Kidney epithelial cell (primary cell): Measurements from ENCODE around the gene PAPOLG. TPM values are rescaled to one million over a fixed set of nuclear protein-coding genes. Genes with fewer than 3 reads are reported as not detected.

Experiments used
- DNase-seq: peaks from one replicate; pipeline ENCODE4 v3.0.0-alpha.2; 2010; ENCODE audit warnings: low read depth
- H3K27me3 ChIP-seq: 2 replicates; pipeline ENCODE4 v1.6.0; 2011; ENCODE audit warnings: low read length; ENCODE audit not compliant: control insufficient read depth, insufficient read depth
- H3K36me3 ChIP-seq: 2 replicates; pipeline ENCODE4 v1.5.1; 2011; ENCODE audit warnings: low read length; ENCODE audit not compliant: control insufficient read depth, insufficient read depth
- H3K4me3 ChIP-seq: 2 replicates; pipeline ENCODE4 v1.5.1; 2011; ENCODE audit warnings: low read depth, mild to moderate bottlenecking, control low read depth, low read length
- total RNA-seq: library from RNA; depleted of rRNA; stranded (reverse); fragments of >200 nt; gene quantifications from 2 replicates; pipeline ENCODE4 v1.2.3, GENCODE V29; 2015
- TF ChIP-seq, protein P1 (sequence below): IDR thresholded peaks from 2 replicates; pipeline ENCODE4 v1.5.1; 2011; ENCODE audit warnings: mild to moderate bottlenecking, moderate library complexity, low read length, control low read depth, inconsistent platforms; ENCODE audit not compliant: insufficient read depth, poor library complexity, severe bottlenecking

The PAPOLG gene
- total RNA-seq, 1 donor from 2014 or later = 16.0 TPM

DNA sequence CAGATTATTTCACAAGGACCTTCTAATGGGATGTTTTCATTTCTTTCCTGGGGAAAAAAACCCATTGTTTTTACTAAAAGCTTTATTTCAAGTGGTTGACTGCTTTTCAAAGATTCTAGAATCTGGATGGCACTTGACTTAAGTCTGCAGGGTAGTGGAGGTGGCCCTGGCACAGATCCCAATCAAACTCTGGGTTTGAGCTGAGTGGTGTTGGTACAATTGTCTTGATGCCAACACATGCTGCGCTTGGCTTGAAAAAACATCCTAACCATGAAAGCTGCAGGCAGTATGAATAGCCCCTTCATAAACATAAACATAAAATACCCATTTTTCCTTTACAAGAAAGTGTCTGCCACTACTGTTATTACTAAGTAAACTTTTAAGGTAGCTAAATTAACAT, 3.6 kb downstream of the PAPOLG start:
- Histone ChIP-seq H3K36me3 (peaks cover 2% of the 10 kb centered on the region), H3K4me3 (no peak overlapping the region), H3K27me3 (no peaks in the 10 kb centered on the region)
- TF ChIP-seq, protein P1, sequence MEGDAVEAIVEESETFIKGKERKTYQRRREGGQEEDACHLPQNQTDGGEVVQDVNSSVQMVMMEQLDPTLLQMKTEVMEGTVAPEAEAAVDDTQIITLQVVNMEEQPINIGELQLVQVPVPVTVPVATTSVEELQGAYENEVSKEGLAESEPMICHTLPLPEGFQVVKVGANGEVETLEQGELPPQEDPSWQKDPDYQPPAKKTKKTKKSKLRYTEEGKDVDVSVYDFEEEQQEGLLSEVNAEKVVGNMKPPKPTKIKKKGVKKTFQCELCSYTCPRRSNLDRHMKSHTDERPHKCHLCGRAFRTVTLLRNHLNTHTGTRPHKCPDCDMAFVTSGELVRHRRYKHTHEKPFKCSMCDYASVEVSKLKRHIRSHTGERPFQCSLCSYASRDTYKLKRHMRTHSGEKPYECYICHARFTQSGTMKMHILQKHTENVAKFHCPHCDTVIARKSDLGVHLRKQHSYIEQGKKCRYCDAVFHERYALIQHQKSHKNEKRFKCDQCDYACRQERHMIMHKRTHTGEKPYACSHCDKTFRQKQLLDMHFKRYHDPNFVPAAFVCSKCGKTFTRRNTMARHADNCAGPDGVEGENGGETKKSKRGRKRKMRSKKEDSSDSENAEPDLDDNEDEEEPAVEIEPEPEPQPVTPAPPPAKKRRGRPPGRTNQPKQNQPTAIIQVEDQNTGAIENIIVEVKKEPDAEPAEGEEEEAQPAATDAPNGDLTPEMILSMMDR = no peak
- no peak for DNase-seq

DNA sequence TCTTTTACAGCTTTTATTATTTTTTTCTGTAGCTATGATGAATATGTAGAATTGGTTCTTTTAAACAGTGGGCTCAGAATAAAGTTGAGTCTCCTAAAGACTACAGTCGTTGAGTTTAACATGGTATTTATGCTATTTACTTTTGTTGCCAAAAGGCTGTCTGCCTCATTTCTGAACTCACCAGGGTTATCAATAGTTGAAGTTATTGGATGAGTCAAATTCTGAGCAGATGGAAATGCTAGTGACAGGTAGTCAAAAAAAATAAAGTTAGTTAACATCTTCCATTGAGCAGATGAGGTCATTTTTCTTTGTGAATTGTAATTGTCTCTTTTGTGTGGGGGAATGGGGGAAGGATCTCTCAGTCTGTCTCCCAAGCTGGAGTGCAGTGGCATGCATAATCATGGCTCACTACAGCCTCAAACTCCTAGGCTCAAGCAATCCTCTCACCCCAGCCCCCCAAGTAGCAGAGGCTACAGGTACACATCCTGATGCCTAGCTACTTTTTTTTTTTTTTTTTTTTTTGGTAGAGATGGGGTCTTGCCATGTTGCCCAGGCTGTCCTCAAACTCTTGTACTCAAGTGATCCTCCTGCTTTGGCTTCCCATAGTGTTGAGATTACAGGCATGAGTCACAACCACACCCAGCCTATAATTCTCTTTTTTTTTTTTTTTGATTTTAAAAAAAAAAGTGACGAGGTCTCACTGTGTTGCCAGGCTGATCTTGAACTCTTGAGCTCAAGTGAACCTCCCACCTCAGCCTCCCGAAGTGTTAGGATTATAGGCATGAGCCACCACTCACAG, 8.9 kb downstream of the PAPOLG start:
- DNase-seq = no peak
- peaks cover 2% of the 10 kb centered on the region for H3K36me3 ChIP-seq
- no peak overlapping the region for H3K4me3 ChIP-seq
- TF ChIP-seq, protein P1 = no peak
- no peaks in the 10 kb centered on the region for H3K27me3 ChIP-seq

DNA sequence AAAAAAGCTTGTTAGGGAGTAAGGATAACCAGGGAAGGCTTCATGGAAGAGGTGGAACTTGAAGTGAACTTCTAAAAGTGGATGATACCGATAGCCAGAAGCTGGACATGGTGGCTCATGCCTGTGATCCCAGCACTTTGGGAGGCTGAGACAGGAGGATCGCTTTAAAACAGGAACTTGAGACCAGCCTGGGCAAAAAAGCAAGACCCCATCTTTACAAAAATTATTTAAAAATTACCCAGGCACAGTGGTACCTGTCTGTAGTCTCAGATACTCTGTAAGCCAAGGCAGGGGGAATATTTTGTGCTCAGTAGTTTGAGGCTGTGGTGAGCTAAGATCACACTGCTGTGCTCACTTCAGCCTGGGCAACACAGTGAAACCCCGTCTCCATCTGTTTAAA, 10.2 kb downstream of the PAPOLG start:
- Histone ChIP-seq H3K27me3 (no peaks in the 10 kb centered on the region), H3K36me3 (no peaks in the 10 kb centered on the region), H3K4me3 (no peak overlapping the region)
- TF ChIP-seq, protein P1 = no peak
- DNase-seq = no peak

DNA sequence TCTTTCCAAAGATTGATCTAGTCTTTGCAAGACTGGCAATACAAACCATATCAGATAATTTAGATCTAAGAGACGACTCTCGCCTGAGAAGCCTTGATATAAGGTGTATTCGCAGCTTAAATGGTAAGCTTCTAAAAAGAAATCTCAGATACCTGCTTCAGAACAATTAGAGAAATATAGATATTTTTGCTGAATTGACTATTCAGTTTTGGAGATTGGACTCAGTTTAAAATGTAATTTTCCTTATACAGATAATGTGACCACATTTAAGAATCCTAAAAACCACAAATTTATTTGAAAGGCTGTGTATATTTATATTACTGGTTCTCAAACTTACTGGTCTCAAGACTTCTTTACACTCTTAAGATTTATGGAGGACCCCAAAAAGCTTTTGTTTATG, 15.4 kb downstream of the PAPOLG start:
- no peak overlapping the region for H3K4me3 ChIP-seq
- TF ChIP-seq, protein P1 = no peak
- H3K36me3 ChIP-seq = no peaks in the 10 kb centered on the region
- no peak for DNase-seq
- H3K27me3 ChIP-seq = no peaks in the 10 kb centered on the region

DNA sequence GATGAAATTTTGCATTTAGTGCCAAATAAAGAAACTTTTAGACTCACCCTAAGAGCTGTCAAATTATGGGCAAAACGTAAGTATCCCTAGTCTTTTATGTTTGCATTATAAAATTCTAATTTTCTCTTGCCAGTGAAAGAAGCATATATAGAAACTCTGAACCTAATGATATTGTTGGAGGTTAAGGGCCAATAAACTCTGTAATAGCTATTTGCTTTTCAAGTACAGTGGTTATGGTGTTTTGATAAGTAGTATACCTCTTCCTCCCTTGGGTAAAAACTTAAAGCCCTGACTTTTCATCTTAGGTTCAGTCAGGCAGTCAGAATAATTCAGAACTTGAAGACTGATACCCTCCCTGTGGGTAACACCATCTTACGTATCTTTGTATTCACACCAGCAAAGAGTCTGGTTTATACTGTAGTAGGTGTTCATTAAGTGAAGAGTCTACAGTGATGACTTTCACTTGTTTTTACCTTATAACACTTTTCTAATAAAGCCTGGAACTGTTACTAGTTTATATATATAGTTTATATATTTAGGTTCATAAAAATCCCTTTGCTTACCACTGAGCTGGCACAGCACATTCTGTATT, 19.1 kb downstream of the PAPOLG start:
- Histone ChIP-seq H3K4me3 (no peak overlapping the region), H3K36me3 (no peaks in the 10 kb centered on the region), H3K27me3 (no peaks in the 10 kb centered on the region)
- TF ChIP-seq, protein P1 = no peak
- DNase-seq = no peak

DNA sequence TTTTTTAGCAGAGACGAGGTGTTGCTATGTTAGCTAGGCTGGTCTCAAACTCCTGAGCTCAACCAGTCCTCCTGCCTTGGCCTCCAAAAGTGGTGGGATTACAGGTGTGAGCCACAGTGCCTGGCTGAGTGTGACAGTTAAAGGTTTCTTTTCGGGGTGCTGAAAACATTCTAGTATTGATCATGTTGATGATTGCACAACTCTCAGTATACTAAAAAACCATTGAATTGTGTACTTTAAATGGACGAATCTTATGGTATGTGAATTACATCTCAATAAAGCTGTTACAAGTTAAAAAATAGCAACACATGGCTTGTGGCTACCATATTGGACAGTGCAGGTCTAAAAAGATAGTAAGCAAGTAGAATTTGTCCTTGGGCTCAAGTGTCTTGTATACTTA, 22.3 kb downstream of the PAPOLG start:
- Histone ChIP-seq H3K4me3 (no peak overlapping the region), H3K36me3 (no peaks in the 10 kb centered on the region), H3K27me3 (no peaks in the 10 kb centered on the region)
- TF ChIP-seq, protein P1 = no peak
- DNase-seq = no peak
